ENCODE measurements around the gene MARK2.

MARK2 gene

GRCh38 chr11:63838678-63839507, at the start of gene MARK2:
TSS of gene MARK2 (plus strand) at chr11:63839110. CDS start at chr11:63839507, 397 bp downstream.
- TF ChIP-seq CTCF (IDR thresholded peaks at IDR 0.05; ENCODE audit: extremely low read depth, missing control alignments) = no peak
- peak; percentile 97 for DNase-seq (ENCODE audit: low spot score)

GRCh38 chr11:63791495-63792167, 47.3 kb upstream of the MARK2 start:
- no peak for TF ChIP-seq CTCF (IDR thresholded peaks at IDR 0.05; ENCODE audit: extremely low read depth, missing control alignments)
- no peak for DNase-seq (ENCODE audit: low spot score)

DNA sequence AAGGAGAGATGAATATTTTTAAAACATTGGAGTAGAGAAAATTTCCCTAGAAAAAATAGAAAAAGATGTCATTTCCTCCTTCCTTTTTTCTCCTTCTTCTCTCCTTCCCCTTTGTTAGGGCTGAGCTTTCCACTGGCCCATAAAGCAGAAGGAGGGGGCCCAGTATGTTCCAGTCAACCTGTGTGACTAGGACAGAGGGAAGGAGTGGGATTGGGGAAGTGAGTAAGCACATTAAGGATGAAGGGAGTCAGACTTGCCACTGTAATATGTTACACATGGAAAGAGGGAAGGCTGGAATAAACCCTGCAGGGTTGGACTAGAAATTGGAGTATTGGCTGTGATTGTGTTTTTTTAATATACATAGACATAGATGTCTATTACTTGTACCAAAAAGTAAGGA, 45.7 kb upstream of the MARK2 start:
- DNase-seq (ENCODE audit: low spot score) = no peak
- TF ChIP-seq CTCF (IDR thresholded peaks at IDR 0.05; ENCODE audit: extremely low read depth, missing control alignments) = no peak

DNA sequence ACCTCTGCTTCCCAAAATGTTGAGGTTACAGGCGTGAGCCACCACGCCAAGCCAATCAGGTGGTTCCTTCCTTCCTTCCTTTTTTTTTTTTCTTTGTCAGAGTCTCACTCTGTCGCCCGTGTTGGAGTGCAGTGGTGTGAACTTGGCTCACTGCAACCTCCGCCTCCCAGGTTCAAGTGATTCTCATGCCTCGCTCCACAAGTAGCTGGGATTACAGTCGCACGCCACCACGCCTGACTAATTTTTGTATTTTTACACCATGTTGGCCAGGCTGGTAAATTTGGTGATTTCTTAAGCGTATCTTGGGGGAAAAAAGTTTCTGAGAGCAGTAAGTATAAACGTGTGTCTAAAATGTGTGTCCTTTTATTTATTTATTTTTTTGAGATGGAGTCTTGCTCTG, 43.8 kb upstream of the MARK2 start:
- no peak for TF ChIP-seq CTCF (IDR thresholded peaks at IDR 0.05; ENCODE audit: extremely low read depth, missing control alignments)
- DNase-seq (ENCODE audit: low spot score) = no peak

GRCh38 chr11:63800921-63801320, 38.0 kb upstream of the MARK2 start:
- no peak for TF ChIP-seq CTCF (IDR thresholded peaks at IDR 0.05; ENCODE audit: extremely low read depth, missing control alignments)
- no peak for DNase-seq (ENCODE audit: low spot score)

DNA sequence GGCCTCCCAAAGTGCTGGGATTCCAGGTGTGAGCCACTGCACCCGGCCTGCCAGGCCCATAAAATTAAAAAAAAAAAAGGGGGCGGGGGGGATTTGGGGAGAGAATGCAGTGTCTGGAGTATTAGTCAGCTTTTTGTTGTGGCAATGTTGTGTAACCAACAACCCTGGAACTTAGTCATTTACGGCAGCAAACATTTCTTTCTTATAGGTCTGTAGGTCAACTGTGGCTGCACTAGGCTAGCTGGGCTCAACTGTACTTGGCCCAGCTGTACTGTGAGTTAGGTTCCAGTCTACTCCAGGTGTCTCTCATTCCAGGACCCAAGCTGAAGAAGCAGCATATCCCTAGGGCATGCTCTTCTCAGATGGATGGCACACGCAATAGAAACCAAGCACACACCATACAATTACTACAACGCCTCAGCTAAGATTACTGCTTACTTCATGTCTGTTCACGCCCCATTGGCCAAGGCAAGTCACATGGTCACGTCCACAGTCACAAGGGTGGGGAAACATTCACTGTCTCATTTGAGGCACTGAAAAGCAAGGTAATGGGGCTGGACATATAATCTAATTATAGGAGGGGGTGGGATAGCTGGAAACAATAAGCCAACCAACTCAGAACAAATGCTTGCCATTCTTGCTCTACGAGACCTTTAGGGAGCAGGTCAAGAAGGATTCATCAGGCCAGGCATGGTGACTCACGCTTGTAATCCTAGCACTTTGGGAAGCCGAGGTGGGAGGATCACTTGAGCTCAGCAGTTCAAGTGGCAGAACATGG, 36.1 kb upstream of the MARK2 start:
- DNase-seq (ENCODE audit: low spot score) = no peak
- TF ChIP-seq CTCF (IDR thresholded peaks at IDR 0.05; ENCODE audit: extremely low read depth, missing control alignments) = no peak

DNA sequence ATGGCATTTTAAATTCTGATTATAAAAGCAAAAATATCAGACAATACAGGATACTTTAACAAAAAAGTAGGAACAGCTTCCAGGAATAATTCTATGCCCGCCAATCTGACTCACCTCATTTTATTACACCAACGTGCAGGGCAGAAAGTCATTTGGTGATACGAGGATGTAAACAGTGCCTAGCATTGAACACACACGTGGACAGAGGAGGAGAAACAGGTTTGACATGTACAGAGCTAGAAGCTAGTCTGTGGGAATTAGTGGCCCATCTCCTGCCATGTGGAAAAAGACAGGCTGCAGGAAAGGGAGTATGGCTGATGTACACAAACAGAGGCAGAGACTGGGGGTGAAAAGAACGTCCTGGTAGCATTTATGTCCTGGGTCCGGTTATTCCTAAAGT, 34.7 kb upstream of the MARK2 start:
- no peak for DNase-seq (ENCODE audit: low spot score)
- no peak for TF ChIP-seq CTCF (IDR thresholded peaks at IDR 0.05; ENCODE audit: extremely low read depth, missing control alignments)

Data from GM20000 (cell line).